MCF 10A (cell line): ENCODE data around the gene PID1. TPM values are rescaled to one million over a fixed set of nuclear protein-coding genes. Genes with fewer than 3 reads are reported as not detected.

Experiments
- BruUV-seq: library from RNA; stranded (reverse); fragments of 400-500 nt; replicated peaks from 2 replicates; lab custom pipeline; 2021; lab: Mats Ljungman, UMichigan
- CTCF ChIA-PET: fragments of 300-600 bp; sonication (Branson Sonifier 250); formaldehyde crosslinking; extraction: SDS; loops from one replicate; lab custom pipeline; 2021; ENCODE audit warnings: antibody characterized with exemption, inconsistent platforms; lab: Yijun Ruan, JAX
- POLR2A ChIA-PET: fragments of 300-600, 350-650 bp; sonication (Branson Sonifier 250); formaldehyde crosslinking; extraction: SDS; loops from one replicate; lab custom pipeline; 2020; ENCODE audit warnings: antibody characterized with exemption, inconsistent platforms; lab: Yijun Ruan, JAX
- DNase-seq: peaks from one replicate; pipeline ENCODE4 v3.0.0-alpha.2; 2018; ENCODE audit not compliant: unreplicated experiment
- H3K27ac Mint-ChIP-seq: one replicate; pipeline ENCODE4 v1.8.0; 2022; ENCODE audit warnings: mild to moderate bottlenecking, low read depth, mixed read lengths; ENCODE audit not compliant: unreplicated experiment
- H3K27me3 Mint-ChIP-seq: one replicate; pipeline ENCODE4 v1.8.0; 2022; ENCODE audit warnings: mixed read lengths; ENCODE audit not compliant: insufficient read depth, unreplicated experiment
- H3K36me3 Mint-ChIP-seq: one replicate; pipeline ENCODE4 v1.8.0; 2022; ENCODE audit warnings: mild to moderate bottlenecking, moderate library complexity, mixed read lengths; ENCODE audit not compliant: insufficient read depth, unreplicated experiment
- H3K4me1 Mint-ChIP-seq: one replicate; pipeline ENCODE4 v1.8.0; 2022; ENCODE audit warnings: mixed read lengths; ENCODE audit not compliant: insufficient read depth, unreplicated experiment
- H3K4me3 Mint-ChIP-seq: one replicate; pipeline ENCODE4 v1.8.0; 2022; ENCODE audit warnings: mild to moderate bottlenecking, moderate library complexity, mixed read lengths; ENCODE audit not compliant: unreplicated experiment
- H3K9me3 Mint-ChIP-seq: one replicate; pipeline ENCODE4 v1.8.0; 2022; ENCODE audit warnings: mixed read lengths; ENCODE audit not compliant: unreplicated experiment
- CTCF ChIP-seq: fragments of 200-600 bp; IDR thresholded peaks from one replicate; pipeline ENCODE4 v1.8.0; 2022; ENCODE audit warnings: antibody characterized with exemption, mild to moderate bottlenecking; ENCODE audit not compliant: unreplicated experiment
- intact Hi-C: fragments of 100-400 bp; cut with micrococcal nuclease; formaldehyde crosslinking; loops from 2 replicates; pipeline ENCODE4 v1.14.1; 2022
- total RNA-seq: library from RNA; stranded (reverse); gene quantifications from 2 replicates; pipeline ENCODE4 v1.2.3, GENCODE V29; 2022

PID1 gene
- total RNA-seq, 1 experiment from 2014 or later: 211 TPM

GRCh38 chr2:229273006-229273722 lies 2.1 kb upstream of the PID1 start:
- peak overlapping the region; percentile 41 for H3K27ac Mint-ChIP-seq
- peak overlapping the region; percentile 57 for H3K4me3 Mint-ChIP-seq
- ChIA-PET CTCF (interaction anchor here (0.6 to 18.9 kb wide), 40 partner anchors 8 to 1569 kb away, joined by 3 to 248 read pairs (median 4); no protein-coding TSS in a partner anchor), POLR2A (interaction anchor here (0.6 to 3.3 kb wide), 23 partner anchors 9 to 388 kb away, joined by 3 to 18 read pairs (median 4); no protein-coding TSS in a partner anchor)
- intact Hi-C loops: loop anchor here (1.0 to 5.0 kb wide), 7 partner anchors 134 to 591 kb away; no protein-coding TSS in a partner anchor
- no peak for TF ChIP-seq CTCF
- BruUV-seq: no TSS peak
- peaks cover 21% of the 10 kb centered on the region for H3K36me3 Mint-ChIP-seq
- no peak for DNase-seq
- no peaks in the 10 kb centered on the region for H3K9me3 Mint-ChIP-seq
- peaks cover 45% of the 10 kb centered on the region for H3K4me1 Mint-ChIP-seq
- H3K27me3 Mint-ChIP-seq: no peaks in the 10 kb centered on the region

- no peak for TF ChIP-seq CTCF
- Mint-ChIP-seq H3K36me3 (peaks cover 28% of the 10 kb centered on the region), H3K9me3 (no peaks in the 10 kb centered on the region), H3K4me3 (peak overlapping the region; percentile 81), H3K27ac (peak overlapping the region; percentile 0), H3K27me3 (no peaks in the 10 kb centered on the region), H3K4me1 (peaks cover 56% of the 10 kb centered on the region)
- peak; percentile 31 for DNase-seq
- intact Hi-C loops: loop anchor here (1.0 to 5.0 kb wide), 4 partner anchors 137 to 588 kb away; no protein-coding TSS in a partner anchor
- TSS peak; percentile 29 for BruUV-seq
- CTCF ChIA-PET: interaction anchor here (0.5 to 18.9 kb wide), 9 partner anchors 11 to 571 kb away, joined by 3 to 248 read pairs (median 4); no protein-coding TSS in a partner anchor
- POLR2A ChIA-PET: interaction anchor here (0.6 to 3.6 kb wide), 16 partner anchors 12 to 1796 kb away, joined by 3 to 15 read pairs (median 4); no protein-coding TSS in a partner anchor
These were observed 1.1 kb downstream of the PID1 start for GRCh38 chr2:229269941-229270340.

GRCh38 chr2:229269146-229269545 lies 1.9 kb downstream of the PID1 start:
- ChIA-PET POLR2A (interaction anchor here (0.9 to 3.6 kb wide), 10 partner anchors 13 to 139 kb away, joined by 3 to 15 read pairs (median 4); no protein-coding TSS in a partner anchor), CTCF (interaction anchor here (0.6 to 18.9 kb wide), 7 partner anchors 12 to 571 kb away, joined by 3 to 248 read pairs (median 3); no protein-coding TSS in a partner anchor)
- H3K9me3 Mint-ChIP-seq: no peaks in the 10 kb centered on the region
- no peaks in the 10 kb centered on the region for H3K27me3 Mint-ChIP-seq
- intact Hi-C loops: loop anchor here (1.0 kb wide), 1 partner anchor 570 kb away; no protein-coding TSS in a partner anchor
- H3K27ac Mint-ChIP-seq: peak overlapping the region; percentile 0
- H3K4me1 Mint-ChIP-seq: peaks cover 56% of the 10 kb centered on the region
- DNase-seq: no peak
- no peak for TF ChIP-seq CTCF
- H3K36me3 Mint-ChIP-seq: peaks cover 31% of the 10 kb centered on the region
- BruUV-seq: no TSS peak
- peak overlapping the region; percentile 81 for H3K4me3 Mint-ChIP-seq

GRCh38 chr2:229268626-229269025 lies 2.5 kb downstream of the PID1 start:
- DNase-seq: no peak
- Mint-ChIP-seq H3K4me3 (peak overlapping the region; percentile 81), H3K4me1 (peaks cover 51% of the 10 kb centered on the region), H3K27me3 (no peaks in the 10 kb centered on the region), H3K9me3 (no peaks in the 10 kb centered on the region), H3K27ac (peak overlapping the region; percentile 88), H3K36me3 (peaks cover 35% of the 10 kb centered on the region)
- intact Hi-C loops: loop anchor here (1.0 kb wide), 1 partner anchor 569 kb away; no protein-coding TSS in a partner anchor
- TF ChIP-seq CTCF: no peak
- CTCF ChIA-PET: interaction anchor here (0.6 to 18.9 kb wide), 5 partner anchors 15 to 245 kb away, joined by 3 to 248 read pairs (median 4); no protein-coding TSS in a partner anchor
- POLR2A ChIA-PET: interaction anchor here (0.6 to 3.6 kb wide), 9 partner anchors 15 to 321 kb away, joined by 3 to 15 read pairs (median 4); no protein-coding TSS in a partner anchor
- BruUV-seq: no TSS peak
